GM19023 (cell line): ENCODE data around the gene DNAH10.
A peak's percentile ranks its signal among the peaks of the same experiment; 100 is the strongest.

Experiments used
- ATAC-seq: cut with Tn5 transposase; IDR thresholded peaks from one replicate; pipeline ENCODE4 v1.9.1; 2021; ENCODE audit warnings: mild to moderate bottlenecking, moderate library complexity; ENCODE audit not compliant: unreplicated experiment

DNAH10 gene

GRCh38 chr12:123761841-123762714 is at the start of gene DNAH10:
Gene DNAH10 (plus strand): TSS chr12:123762301. CDS start chr12:123762337, 36 bp downstream.
- peak; percentile 83 for ATAC-seq

- ATAC-seq: no peak
Observed at GRCh38 chr12:123712780-123713319, 49.3 kb upstream of the DNAH10 start.

GRCh38 chr12:123713398-123713797 is 48.7 kb upstream of the DNAH10 start:
- no peak for ATAC-seq

GRCh38 chr12:123713823-123714585 is 48.1 kb upstream of the DNAH10 start:
- no peak for ATAC-seq

- ATAC-seq: no peak
Observed at GRCh38 chr12:123715195-123715594, 46.9 kb upstream of the DNAH10 start.

- ATAC-seq: no peak
Observed at GRCh38 chr12:123717350-123717749, 44.8 kb upstream of the DNAH10 start.

- ATAC-seq: no peak
Observed at GRCh38 chr12:123720141-123720814, 41.8 kb upstream of the DNAH10 start.

- ATAC-seq: no peak
Observed at GRCh38 chr12:123721245-123721644, 40.9 kb upstream of the DNAH10 start.

GRCh38 chr12:123723011-123723410 is 39.1 kb upstream of the DNAH10 start:
- ATAC-seq: no peak

GRCh38 chr12:123723765-123724164 is 38.3 kb upstream of the DNAH10 start:
- ATAC-seq: no peak

GRCh38 chr12:123726244-123726643 is 35.9 kb upstream of the DNAH10 start:
- no peak for ATAC-seq

- no peak for ATAC-seq
Observed at GRCh38 chr12:123726962-123727361, 35.1 kb upstream of the DNAH10 start.

GRCh38 chr12:123727878-123728277 is 34.2 kb upstream of the DNAH10 start:
- ATAC-seq: no peak

GRCh38 chr12:123731596-123731995 is 30.5 kb upstream of the DNAH10 start:
- no peak for ATAC-seq

- no peak for ATAC-seq
Observed at GRCh38 chr12:123732251-123732650, 29.9 kb upstream of the DNAH10 start.

GRCh38 chr12:123733229-123733628 is 28.9 kb upstream of the DNAH10 start:
- no peak for ATAC-seq

- ATAC-seq: no peak
Observed at GRCh38 chr12:123734268-123734667, 27.8 kb upstream of the DNAH10 start.

- ATAC-seq: no peak
Observed at GRCh38 chr12:123741937-123742572, 20.0 kb upstream of the DNAH10 start.

- no peak for ATAC-seq
Observed at GRCh38 chr12:123743002-123743401, 19.1 kb upstream of the DNAH10 start.

GRCh38 chr12:123744836-123745235 is 17.3 kb upstream of the DNAH10 start:
- no peak for ATAC-seq

GRCh38 chr12:123747309-123747708 is 14.8 kb upstream of the DNAH10 start:
- no peak for ATAC-seq
